PFSK-1 (cell line): ENCODE measurements around the gene TMEM14A.

ENCODE experiments used
- FOXP2 ChIP-seq: optimal IDR thresholded peaks from 2 replicates; pipeline ENCODE3; 2011; ENCODE audit warnings: borderline replicate concordance, control low read depth, inconsistent platforms; ENCODE audit not compliant: insufficient read depth; ENCODE audit errors: extremely low read length, extremely low read depth
- POLR2AphosphoS5 ChIP-seq: IDR thresholded peaks from 2 replicates; pipeline ENCODE4 v1.6.1; 2012; ENCODE audit warnings: low read depth, mild to moderate bottlenecking, control low read depth, low read length, moderate library complexity
- SIN3A ChIP-seq: IDR thresholded peaks from 2 replicates; pipeline ENCODE4 v1.6.1; 2012; ENCODE audit warnings: mild to moderate bottlenecking, low read length, moderate library complexity, borderline replicate concordance; ENCODE audit not compliant: insufficient read depth
- TAF1 ChIP-seq: IDR thresholded peaks from 2 replicates; pipeline ENCODE4 v1.6.1; 2012; ENCODE audit warnings: low read length, control low read depth, borderline replicate concordance; ENCODE audit not compliant: insufficient read depth
- TF ChIP-seq, protein P1 (sequence below), 2 experiments: IDR thresholded peaks; 2 replicates each; pipeline versions ENCODE4 v1.6.1 to v1.8.0; 2011 to 2012; ENCODE audit warnings: low read depth in 2 of 2, low read length in 2 of 2, control low read depth in 1 of 2, inconsistent platforms in 1 of 2, mild to moderate bottlenecking in 1 of 2, moderate library complexity in 1 of 2; ENCODE audit not compliant: insufficient read depth in 1 of 2

The TMEM14A gene

GRCh38 chr6:52693773-52694172 is 22.9 kb downstream of the TMEM14A start:
- TF ChIP-seq SIN3A: no peak
- TF ChIP-seq, protein P1, sequence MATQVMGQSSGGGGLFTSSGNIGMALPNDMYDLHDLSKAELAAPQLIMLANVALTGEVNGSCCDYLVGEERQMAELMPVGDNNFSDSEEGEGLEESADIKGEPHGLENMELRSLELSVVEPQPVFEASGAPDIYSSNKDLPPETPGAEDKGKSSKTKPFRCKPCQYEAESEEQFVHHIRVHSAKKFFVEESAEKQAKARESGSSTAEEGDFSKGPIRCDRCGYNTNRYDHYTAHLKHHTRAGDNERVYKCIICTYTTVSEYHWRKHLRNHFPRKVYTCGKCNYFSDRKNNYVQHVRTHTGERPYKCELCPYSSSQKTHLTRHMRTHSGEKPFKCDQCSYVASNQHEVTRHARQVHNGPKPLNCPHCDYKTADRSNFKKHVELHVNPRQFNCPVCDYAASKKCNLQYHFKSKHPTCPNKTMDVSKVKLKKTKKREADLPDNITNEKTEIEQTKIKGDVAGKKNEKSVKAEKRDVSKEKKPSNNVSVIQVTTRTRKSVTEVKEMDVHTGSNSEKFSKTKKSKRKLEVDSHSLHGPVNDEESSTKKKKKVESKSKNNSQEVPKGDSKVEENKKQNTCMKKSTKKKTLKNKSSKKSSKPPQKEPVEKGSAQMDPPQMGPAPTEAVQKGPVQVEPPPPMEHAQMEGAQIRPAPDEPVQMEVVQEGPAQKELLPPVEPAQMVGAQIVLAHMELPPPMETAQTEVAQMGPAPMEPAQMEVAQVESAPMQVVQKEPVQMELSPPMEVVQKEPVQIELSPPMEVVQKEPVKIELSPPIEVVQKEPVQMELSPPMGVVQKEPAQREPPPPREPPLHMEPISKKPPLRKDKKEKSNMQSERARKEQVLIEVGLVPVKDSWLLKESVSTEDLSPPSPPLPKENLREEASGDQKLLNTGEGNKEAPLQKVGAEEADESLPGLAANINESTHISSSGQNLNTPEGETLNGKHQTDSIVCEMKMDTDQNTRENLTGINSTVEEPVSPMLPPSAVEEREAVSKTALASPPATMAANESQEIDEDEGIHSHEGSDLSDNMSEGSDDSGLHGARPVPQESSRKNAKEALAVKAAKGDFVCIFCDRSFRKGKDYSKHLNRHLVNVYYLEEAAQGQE (IDR thresholded peaks at IDR 0.05; ENCODE audit: insufficient read depth in 1 of 2, low read depth in 2 of 2, low read length in 2 of 2): no peak

DNA sequence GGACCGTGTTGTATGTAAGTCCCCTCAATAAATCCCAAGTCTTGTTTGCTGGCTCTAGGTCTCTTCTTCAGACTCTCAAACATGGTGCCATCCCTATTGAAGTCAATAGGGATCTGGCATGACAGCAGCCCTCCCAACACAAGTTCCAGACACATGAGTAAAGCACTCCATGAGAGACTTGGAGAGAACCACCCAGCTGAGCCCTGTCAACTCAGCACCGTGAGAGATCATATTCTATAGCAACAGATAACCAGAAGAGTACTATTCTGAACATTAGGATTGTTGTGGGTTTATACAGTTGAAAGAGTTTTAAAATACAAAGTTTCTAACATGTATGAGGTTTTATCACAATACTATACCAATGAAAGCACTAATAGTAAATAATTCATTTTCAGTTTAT is 23.5 kb downstream of the TMEM14A start:
- TF ChIP-seq SIN3A: no peak
- no peak for TF ChIP-seq TAF1
- no peak for TF ChIP-seq POLR2AphosphoS5
- no peak for TF ChIP-seq FOXP2
- TF ChIP-seq, protein P1 (IDR thresholded peaks at IDR 0.05; ENCODE audit: insufficient read depth in 1 of 2, low read depth in 2 of 2, low read length in 2 of 2): no peak

DNA sequence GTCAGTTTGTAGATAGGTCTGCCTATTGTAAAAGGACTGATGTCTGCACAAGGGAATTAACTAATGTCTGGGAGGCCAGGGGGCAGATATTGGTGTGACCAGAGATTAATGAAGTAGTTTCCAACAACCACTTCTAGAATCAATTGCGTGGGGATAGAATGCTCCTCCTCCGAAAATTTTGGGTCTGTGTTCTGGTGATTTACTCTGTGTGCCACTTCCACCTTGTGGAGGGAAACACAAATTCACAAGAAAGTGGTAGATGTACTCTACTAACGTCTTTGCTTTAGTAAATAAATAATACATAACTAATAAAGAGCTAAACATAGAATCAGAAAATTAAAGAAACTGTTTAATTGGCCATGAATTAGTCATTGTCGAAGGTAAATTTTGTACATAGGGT is 25.5 kb downstream of the TMEM14A start:
- no peak for TF ChIP-seq SIN3A
- TF ChIP-seq, protein P1 (IDR thresholded peaks at IDR 0.05; ENCODE audit: insufficient read depth in 1 of 2, low read depth in 2 of 2, low read length in 2 of 2): no peak
- TF ChIP-seq FOXP2: no peak
- TF ChIP-seq POLR2AphosphoS5: no peak
- TF ChIP-seq TAF1: no peak

GRCh38 chr6:52697903-52698302 is 27.0 kb downstream of the TMEM14A start:
- TF ChIP-seq TAF1 (no peak), FOXP2 (no peak), SIN3A (no peak), POLR2AphosphoS5 (no peak)
- TF ChIP-seq, protein P1 (IDR thresholded peaks at IDR 0.05; ENCODE audit: insufficient read depth in 1 of 2, low read depth in 2 of 2, low read length in 2 of 2): no peak

DNA sequence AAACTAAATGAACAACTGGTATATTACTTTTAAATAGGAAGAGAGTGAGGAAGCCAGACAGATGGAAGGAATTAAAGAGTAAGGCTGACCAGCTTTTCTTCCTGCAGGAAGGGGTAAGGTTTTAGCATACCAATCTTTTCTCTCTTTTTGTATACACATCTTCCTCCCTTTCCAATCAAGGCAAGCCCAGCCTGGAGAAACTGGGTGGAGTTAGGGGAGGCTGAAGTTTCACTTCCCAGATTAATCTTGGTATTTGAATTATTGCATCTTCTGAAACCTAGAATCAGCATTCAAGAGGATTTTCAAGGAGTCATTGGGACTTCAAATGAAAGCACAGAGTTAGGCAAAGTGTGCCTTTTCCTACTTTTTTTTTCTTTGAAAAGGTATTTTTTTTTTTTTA is 33.1 kb downstream of the TMEM14A start:
- TF ChIP-seq, protein P1 (IDR thresholded peaks at IDR 0.05; ENCODE audit: insufficient read depth in 1 of 2, low read depth in 2 of 2, low read length in 2 of 2): no peak
